GM12878 (cell line): ENCODE measurements around the gene STK32A.

Source experiments
- CBX5 ChIP-seq: sonication (generic); IDR thresholded peaks from 2 replicates; pipeline ENCODE4 v1.6.1; 2016; ENCODE audit warnings: low read depth, moderate library complexity, mild to moderate bottlenecking, inconsistent platforms
- CTCF ChIP-seq, 3 experiments: IDR thresholded peaks in 2 of 3; conservative IDR thresholded peaks in 1 of 3; 2 replicates each; pipeline ENCODE4 v1.5.1; 2011; ENCODE audit warnings: low read depth in 3 of 3, low read length in 3 of 3, mild to moderate bottlenecking in 3 of 3, control low read depth in 2 of 3, moderate library complexity in 2 of 3, inconsistent platforms in 1 of 3, mixed read lengths in 1 of 3; ENCODE audit not compliant: control insufficient read depth in 2 of 3, insufficient read depth in 1 of 3; ENCODE audit errors: extremely low read depth in 1 of 3
- ETV6 ChIP-seq, 2 experiments: fragments of 450-650 bp in 1 of 2; IDR thresholded peaks in 1 of 2; conservative IDR thresholded peaks in 1 of 2; 2 replicates each; pipeline ENCODE4 v1.6.1; 2014; ENCODE audit warnings: antibody characterized with exemption in 1 of 2, borderline replicate concordance in 1 of 2, low read depth in 1 of 2, mild to moderate bottlenecking in 1 of 2, moderate library complexity in 1 of 2
- FOS ChIP-seq: IDR thresholded peaks from 3 replicates; pipeline ENCODE4 v1.6.1; 2011; ENCODE audit warnings: borderline replicate concordance; ENCODE audit not compliant: insufficient read length; ENCODE audit errors: extremely low read depth
- NRF1 ChIP-seq: conservative IDR thresholded peaks from 2 replicates; pipeline ENCODE4 v1.6.1; 2011; ENCODE audit warnings: mild to moderate bottlenecking, low read depth, low read length, improper control_type of control experiment
- POLR2A ChIP-seq: IDR thresholded peaks from 2 replicates; pipeline ENCODE4 v1.6.1; 2011; ENCODE audit warnings: low read depth, mild to moderate bottlenecking, low read length
- RCOR1 ChIP-seq: conservative IDR thresholded peaks from 2 replicates; pipeline ENCODE4 v1.6.1; 2012; ENCODE audit warnings: low read depth, low read length, improper control_type of control experiment
- SIN3A ChIP-seq: IDR thresholded peaks from 2 replicates; pipeline ENCODE4 v1.6.1; 2012; ENCODE audit warnings: low read depth, low read length, improper control_type of control experiment
- TAF1 ChIP-seq: IDR thresholded peaks from 2 replicates; pipeline ENCODE4 v1.6.1; 2011; ENCODE audit warnings: mild to moderate bottlenecking, low read depth, low read length, borderline replicate concordance
- TF ChIP-seq, protein P1 (sequence below): IDR thresholded peaks from 2 replicates; pipeline ENCODE4 v1.6.1; 2011; ENCODE audit warnings: low read depth, mild to moderate bottlenecking, low read length, moderate library complexity, borderline replicate concordance; ENCODE audit errors: extremely low read depth

DNA sequence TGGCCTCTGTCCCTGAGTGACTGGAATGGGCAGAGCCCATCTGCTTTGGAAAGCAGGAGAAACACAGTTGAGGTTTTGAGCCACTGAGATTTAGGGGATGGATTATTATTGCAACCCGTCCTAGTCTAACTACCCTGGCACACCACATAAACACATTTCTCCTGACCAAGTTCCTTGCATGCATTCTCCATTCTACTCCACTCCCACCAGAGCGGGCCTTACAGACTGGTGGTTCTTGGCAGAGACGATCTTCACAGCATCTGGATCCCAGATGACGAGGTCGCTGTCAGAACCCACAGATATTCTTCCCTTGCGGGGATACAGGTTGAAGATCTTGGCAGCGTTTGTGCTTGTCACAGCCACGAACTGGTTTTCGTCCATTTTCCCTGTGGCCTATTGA is 164.0 kb downstream of the STK32A start:
- TF ChIP-seq ETV6 (conservative IDR thresholded peaks at IDR 0.05 in 1 of 2, IDR thresholded peaks at IDR 0.05 in 1 of 2; ENCODE audit: borderline replicate concordance in 1 of 2, low read depth in 1 of 2) (no peak), NRF1 (no peak), SIN3A (no peak), CTCF (IDR thresholded peaks at IDR 0.05 in 2 of 3, conservative IDR thresholded peaks at IDR 0.05 in 1 of 3; ENCODE audit: control insufficient read depth in 2 of 3, extremely low read depth in 1 of 3, insufficient read depth in 1 of 3, low read depth in 3 of 3, low read length in 3 of 3) (no peak), FOS (no peak), TAF1 (no peak), POLR2A (no peak), RCOR1 (no peak), CBX5 (no peak)
- TF ChIP-seq, protein P1, sequence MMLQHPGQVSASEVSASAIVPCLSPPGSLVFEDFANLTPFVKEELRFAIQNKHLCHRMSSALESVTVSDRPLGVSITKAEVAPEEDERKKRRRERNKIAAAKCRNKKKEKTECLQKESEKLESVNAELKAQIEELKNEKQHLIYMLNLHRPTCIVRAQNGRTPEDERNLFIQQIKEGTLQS = no peak
